ENCODE results near the gene CXCL9.
"Not testable (repeated sequence)": the region's sequence is repeated elsewhere in the genome, so short reads cannot be mapped to it uniquely, and the experiment has no call there.

The CXCL9 gene

DNA sequence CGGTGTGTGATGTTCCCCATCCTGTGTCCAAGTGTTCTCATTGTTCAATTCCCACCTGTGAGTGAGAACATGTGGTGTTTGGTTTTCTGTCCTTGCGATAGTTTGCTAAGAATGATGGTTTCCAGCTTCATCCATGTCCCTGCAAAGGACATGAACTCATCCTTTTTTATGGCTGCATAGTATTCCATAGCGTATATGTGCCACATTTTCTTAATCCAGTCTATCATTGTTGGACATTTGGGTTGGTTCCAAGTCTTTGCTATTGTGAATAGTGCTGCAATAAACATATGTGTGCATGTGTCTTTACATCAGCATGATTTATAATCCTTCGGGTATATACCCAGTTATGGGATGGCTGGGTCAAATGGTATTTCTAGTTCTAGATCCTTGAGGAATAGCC lies 45.2 kb downstream of the CXCL9 start:
- in situ Hi-C loops (cut with MboI; ENCODE audit: low sequenced_read_pairs), result not testable (repeated sequence)

DNA sequence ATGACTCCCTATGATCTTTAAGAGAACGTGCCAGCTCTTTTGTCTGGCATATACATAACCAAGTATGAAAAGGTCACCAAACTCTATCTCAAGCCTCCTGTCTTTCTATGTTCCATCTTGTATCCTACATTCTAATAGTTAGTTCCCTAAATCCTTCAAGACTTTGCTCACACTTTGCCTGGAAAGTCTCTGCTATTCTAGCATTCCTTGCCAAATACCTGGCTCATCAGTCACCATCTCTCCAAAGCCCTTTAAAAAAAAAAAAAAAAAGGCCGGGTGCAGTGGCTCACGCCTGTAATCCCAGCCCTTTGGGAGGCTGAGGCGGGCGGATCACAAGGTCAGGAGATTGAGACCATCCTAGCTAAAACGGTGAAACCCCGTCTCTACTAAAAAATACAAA lies 48.8 kb downstream of the CXCL9 start:
- in situ Hi-C loops (cut with MboI; ENCODE audit: low sequenced_read_pairs), result not testable (repeated sequence)

DNA sequence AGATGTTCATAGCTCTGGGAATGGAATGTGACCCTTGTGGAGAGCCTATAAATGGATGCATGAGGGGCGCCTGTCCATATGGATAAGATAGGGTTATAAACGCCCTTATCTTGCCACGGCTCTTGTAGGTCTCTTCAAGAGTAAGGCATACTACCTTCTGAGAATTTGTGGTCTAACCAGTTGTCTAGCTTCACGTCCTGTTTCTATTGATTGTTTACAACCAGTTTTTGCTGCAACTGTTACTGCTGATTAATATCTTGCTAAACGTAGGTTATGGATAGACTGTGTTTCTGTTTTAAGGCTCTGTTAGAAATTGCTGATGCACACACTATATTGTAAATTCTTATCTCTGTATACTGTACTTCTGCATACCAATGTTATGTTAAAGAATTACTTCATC lies 52.5 kb downstream of the CXCL9 start:
- in situ Hi-C loops (cut with MboI; ENCODE audit: low sequenced_read_pairs), result not testable (repeated sequence)

DNA sequence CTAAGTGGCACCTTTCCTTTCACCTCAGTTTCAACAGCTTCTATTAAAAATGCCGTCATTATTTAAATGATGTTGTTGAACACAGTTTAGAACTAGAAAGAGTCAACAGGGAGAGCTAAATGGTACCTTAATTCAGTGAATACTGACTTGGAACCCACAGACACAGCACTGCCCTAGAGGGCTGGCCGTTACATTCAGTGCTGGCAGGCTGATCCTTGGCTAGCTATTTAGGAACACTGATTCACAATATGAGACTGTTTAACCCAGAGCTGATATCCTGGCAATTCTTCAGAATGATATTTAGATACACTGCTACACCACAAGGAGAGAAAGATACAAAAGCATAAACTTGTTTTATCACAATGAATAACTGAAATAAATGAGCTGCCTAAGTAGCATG lies 53.8 kb downstream of the CXCL9 start:
- in situ Hi-C loops (cut with MboI; ENCODE audit: low sequenced_read_pairs), result no loop called here

Data from HL-60/S4 treated with phorbol 12-myristate 13-acetate at 8.2 ng/mL for 4 days and 3 days (cell line).